NCI-H2107 treated with DMSO at 0.1 percent for 48 hours (cell line): Measurements from ENCODE around the gene PLSCR3.

Experiments
- DNase-seq: peaks from one replicate; lab custom pipeline; 2025; ENCODE audit not compliant: unreplicated experiment; lab: John Stamatoyannopoulos, UW

Gene PLSCR3

DNA sequence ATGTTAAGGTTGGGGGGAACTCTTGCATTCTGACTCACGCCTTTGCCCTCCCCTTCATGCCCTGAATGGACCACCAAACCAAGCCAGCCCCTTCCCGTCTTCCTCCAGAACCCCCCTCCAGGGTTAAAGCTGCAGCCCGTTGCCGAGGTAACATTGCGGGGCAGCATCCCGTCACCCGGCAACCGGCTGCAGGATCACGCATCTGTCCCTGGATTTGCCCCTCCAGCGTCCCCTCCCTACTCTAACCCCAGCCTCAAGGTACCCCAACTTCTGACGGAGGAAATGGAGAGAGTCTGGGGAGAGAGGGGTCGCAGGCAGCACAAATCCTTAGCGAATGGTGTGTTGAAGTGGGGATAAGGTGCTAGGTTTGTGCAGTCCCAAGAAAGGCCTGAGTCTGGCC is 12.8 kb upstream of the PLSCR3 start:
- no peak for DNase-seq

DNA sequence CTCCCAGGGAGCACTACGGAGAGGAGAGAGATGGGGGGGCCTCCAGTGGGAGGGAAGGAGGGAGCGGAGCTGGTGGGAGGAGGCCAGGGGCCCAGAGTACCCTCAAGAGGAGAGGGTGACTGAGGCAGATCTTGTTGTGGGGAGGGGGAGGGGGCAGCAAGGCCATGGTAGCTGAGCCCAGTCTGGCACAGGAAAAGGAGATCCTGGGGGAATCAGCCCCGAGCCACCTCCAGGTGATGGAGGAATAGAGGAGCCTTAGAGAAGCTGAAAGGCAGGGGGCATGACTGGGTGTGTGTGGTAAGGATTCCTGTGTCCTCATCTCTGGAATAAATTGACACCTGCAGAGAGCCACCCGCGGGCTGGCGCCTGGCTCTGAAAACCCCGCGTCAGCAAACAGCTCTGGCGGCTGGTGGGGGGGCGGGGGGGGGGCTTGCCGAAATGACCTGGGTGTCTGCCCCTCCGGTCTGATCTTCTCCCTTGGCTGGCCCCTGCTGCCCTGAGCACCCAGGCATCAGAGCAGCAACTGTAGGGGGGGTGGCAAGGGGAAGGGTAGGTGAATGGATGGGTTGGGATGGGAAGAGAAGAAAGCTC is 12.0 kb upstream of the PLSCR3 start:
- DNase-seq = no peak

DNA sequence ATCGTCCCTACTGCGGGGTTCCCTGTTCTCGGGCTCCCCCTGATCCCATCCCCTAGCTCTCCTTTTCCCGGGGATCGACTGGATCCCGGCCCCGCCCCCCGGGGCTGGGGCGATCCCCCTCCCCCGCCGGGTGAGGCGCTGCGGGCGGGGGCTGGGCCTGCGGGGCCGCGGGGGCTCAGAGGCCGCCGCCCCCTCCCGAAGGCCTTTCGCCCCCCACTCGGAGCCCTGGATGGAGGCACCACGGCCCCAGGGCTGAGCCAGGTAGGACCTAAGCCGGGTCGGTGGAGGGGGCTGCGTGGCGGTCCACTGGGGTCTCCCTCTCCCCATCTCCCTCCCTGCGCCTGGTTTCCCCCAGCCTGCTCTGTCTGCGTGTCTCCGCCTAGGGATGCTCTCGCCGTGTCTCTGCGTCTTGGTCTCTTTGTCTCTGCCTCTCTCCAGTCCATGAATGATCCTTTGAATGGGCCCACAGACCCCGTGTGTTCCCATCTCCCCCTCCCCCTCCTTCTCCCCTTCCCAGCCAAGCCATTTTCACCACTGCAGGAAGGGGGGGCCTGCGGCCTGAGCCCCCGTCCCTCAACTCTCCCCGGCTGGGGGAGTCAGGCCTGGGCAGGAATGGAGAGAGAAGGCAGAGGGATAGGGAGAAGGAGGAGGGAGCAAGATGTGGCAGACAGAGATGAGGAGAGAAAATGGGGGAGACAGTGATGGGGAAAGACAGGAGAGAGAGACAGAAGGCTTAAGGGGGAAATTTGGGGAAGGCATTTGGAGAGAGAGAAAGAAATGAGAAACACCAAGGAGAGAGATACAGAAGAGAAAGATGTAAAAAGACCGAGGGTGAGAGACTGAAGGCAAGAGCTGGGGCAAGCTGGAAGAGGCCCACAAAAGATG is 11.3 kb upstream of the PLSCR3 start:
- no peak for DNase-seq

DNA sequence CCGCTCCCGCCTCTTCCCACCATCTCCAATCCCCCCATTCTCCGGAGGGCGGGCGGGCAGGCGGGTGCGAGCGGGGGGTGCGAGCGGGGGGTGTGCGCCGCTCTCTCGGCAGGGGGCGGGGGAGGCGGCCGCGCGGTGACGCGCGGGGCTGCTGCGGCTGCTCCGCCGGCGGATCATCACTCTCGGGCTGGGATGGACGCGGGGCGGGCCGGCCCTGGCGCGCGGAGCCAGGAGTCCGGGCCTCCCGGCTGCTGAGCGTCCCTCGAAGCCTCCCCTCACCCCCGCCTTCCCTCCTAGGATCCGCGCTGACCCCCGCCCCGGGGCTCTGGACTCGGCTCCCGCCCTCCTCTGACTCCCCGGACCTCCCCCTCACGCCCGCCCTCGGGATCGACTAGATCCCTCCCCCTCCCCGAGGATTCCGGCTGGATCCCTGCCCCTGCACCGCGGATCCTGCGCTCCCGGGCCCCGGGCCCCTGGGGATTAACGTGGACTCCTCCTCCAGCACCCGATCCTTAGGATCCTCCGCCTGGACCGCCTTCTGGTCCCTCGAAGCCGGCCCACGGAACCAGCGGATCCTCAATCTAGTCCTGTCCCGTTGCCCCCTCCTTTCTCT is 10.5 kb upstream of the PLSCR3 start:
- DNase-seq = no peak

DNA sequence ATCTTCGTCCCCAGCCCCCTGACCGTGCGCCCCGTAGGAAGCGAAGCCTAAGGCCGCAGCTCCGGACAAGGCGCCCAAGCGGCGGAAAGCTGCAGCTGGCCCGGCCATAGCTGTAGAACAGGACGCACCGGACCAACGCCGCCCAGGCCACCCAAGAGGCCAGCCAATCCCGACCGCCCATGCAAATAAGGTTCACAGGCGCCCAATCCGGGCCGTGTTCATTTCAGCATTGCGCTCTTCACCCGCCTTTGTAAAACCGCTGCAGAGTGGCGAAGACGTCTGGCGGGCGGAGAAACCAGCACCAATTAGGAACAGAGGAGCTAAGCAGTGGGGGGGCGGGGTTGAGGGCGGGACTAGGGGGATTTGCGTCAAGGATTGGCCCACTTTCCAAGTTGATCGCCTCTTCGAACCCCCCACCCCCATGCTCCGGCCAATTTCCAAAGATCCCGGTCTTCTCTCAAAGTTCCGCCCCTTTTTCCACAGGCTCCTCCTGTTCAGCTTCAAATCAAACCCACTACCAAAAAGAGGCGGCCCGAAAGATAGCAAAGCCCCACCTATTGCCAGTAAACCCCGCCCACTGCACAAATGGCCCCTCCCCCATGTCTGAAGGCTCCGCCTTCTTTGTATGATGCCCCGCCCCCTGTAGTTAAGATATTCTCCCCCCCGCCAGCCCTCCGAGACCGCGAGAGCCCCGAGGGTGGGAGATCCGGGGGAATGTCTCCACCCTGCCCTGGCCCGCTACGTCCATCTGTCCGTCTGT is 9.8 kb upstream of the PLSCR3 start, which contains the start of gene TMEM256:
TMEM256 (minus strand) TSS at position 121 of the 760 bp plus-strand sequence; CDS start at position 108, 13 bp downstream.
- peak; percentile 85 for DNase-seq

DNA sequence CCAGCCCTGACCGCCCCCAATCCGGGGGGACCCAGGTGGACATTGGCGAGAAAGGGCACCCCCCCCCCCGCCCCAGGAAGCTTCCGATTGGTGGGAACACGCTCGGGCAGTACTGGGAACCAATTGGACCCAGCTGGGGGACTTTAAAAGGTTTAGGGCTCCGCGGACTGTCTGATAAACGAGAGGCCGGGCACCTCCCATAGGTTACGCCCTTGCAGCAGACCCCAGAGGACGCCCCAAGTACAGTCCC is 9.3 kb upstream of the PLSCR3 start:
- no peak for DNase-seq

DNA sequence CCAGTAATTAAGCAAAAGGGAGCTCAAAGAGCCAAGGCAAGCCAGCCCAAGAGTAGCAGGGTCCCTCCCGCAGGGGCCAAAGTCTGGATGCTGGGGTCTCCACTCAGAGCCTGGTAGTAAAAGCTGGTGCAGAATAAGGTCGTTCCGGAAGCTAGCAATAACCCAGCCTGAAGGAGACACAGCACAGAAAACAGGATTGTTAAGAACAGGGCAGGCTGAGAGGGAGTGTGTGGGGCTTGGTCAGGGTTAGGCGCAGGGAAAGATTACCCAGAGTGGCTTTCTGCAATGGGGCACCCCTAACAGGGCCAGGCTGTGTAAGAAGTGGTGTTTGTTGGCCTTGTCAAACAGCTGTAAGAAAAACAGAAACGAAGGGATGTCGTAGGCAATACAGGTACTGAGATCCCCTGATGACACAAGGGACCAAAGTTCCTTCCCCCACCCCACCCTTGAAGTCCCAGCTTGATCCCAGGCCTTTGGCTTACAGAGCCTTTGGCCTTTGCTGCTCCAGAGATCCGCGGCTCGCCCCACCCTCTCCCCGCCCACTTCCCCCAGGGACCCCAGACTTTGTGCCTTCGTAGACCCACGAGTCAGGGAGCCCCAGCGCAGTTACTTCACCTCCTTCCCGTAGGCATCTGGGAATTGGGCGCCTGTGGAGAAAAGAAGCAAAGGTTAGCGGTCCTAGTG is 8.9 kb upstream of the PLSCR3 start:
- DNase-seq = no peak

DNA sequence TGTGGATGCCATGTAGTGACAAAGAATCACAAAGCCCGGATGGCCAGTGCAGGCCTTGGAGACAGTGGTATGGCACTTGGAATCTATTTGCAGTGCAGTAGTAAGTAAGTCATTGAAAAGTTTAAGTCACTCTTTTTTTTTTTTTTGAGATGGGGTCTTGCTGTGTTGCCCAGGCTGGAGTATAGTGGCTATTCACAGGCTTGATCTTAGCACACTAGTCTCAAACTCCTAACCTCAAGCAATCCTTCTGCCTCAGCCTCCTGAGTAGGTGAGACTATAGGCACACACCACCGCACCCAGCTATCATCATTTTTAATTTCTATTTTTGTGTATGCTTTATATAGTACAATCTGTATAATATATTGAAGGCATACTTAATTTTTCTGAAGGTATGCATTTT is 4.3 kb upstream of the PLSCR3 start:
- no peak for DNase-seq

DNA sequence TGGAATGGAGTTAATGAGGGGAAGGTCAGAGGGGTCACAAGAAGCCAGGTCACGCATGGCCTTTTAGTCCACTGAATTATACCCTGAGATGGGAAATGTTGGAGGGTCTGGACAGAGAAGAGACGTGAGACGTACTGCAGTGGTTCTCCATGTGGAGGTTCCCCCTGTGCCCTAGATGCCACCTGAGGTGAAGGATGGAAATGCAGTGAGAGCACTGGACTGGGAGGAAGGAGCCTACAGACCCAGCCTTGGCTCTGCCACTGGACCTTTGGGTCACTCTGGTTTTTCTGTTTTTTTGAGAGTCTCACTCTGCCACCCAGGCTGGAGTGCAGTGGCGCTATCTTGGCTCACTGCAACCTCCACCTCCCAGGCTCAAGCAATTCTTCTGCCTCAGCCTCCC is 1.8 kb upstream of the PLSCR3 start:
- no peak for DNase-seq

DNA sequence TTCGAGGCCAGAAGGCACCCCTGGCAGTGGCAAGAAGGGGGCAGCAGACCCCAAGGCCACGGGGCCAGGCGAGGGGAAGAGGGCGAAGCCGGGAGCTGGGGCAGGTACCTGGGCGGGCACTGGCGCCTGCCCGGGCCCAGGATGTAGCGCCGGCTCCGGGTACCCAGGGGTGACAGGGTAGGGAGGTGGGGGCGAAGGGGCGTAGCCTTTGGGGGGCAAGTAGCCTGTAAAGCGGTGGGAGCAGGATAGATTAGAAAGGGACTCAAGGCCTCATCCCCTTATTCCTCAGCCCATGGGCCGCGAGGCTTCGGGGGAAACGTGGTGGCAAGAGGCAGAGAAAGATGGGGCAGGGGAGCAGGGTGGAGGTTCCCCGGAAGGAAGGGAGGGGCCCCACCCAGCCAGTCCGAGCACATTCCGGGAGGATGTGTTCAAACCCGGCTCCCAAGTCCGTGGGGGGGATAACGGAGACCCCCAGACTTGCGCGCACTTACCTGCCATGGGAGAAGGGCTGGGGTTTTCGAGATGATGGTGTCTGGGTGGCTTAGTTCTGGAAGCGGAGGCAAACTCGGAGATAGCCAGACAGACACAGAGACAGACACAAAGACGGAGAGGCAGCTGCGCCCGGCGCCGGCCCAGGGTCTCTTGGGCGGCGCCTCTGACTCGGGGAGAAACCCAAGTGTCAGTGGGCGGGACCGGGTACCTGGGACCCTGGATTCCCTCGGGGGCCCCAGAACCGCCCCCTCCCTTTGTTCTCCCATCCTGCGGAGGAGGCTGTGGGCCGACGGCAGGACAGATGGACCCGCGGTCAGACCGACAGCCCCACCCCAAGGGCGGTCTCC is 493 bp downstream of the PLSCR3 start:
- no peak for DNase-seq

DNA sequence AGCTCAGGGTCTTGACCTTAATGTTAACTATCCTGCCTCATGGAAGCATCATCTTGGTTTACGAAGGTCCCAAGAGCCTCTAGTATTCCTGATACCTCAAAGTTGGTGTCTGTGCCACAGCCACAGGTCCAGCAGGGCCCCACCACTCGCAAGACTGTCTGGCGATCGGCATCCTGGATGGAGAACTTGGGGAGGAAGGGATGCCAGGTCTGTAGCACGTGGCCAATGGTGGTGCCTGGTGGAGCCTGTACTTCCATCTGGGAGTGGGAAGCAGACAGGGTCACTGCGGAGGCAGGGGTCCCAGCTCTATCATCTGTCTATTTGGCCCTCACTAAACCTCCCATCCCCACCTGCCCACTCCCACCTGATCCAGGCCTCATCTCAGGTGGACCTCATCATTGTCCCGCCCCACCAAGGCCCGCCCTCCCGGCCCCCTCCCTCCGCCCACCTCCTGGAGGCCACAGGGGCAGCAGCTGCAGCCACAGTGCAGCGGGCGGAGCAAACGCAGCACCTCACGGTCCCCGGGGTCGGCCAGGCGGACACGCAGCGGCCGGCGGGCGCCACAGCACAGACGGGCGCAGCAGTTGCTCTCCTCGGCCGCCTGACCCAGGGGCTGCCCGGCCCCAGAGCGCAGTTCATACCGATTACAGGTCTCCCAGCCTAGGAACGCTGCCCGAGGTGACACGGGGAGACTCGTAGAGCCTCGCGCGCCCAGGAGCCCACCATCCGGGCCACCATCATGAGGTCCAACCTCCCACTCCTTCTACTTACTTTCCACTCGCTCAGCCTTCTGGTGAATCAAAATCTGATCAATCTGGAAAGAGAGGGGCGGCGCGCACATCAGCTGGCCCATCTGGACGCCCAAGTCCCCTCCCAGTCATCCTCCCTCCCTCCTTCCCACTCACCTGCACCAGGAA is 1.4 kb downstream of the PLSCR3 start:
- no peak for DNase-seq

DNA sequence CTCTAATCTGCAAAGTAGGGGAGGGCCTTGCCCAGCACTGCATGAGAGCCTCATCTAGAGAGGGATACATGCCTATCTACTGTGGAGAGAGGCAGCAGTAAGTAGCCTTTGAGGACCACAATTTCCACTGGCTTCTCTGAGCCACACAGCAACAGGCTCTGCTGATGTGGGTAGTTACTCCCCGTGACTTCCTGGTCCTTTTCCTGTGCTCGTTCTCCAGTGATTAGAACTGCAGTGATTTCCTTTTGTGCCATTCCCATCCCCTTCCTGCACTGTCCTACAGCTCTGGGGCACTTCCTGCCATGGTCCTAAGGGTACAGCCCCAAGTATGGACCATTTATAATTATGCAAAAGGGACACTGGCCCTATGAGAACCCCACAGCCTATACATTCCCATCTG is 3.0 kb downstream of the PLSCR3 start:
- DNase-seq = no peak

DNA sequence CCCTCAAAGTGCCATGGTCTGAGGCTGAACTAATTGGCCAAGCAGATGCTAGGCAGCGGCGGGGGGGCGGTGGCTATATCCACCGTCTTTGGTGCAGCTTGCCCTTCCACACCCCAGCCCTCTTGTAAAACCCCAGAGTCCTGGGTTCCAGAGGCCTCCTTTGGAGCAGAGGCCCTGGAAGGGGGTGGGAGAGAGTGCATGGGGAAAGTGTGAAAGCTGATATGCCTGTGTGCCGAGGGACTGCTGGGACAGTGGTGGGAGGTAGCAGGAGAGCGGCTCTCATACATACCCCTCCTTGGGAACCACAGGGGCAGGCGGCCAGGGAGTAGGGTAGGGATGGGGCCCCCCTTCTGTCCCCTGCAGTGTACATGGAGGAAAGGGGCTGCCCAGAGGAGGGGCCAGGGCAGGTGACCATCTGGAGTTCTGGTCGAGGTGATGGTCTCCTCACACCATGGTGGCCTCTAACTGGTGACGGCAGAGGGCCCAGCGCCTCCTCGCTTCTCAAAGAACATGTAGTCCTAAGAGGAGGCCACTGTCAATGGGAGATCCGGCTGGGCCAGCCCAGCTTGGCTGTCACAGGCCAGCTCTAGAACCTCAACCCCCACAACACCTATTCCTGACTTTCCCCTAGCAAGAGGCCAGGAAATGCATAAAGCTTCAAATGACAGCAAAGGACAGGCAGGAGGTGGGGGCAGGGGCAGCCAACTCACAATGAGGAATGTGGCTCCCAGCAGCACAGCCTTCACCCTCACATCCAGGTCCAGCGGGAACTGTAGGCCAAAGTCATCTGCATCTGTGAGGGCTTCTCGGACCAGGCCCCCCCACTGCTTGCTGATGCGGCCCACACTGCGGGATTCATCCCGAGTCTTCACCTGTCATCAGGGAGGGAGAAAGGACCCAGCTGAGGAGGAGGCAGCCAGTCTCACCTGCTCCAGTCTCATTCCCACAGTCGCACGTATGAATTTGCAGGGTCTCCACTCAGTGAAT is 4.1 kb downstream of the PLSCR3 start:
- no peak for DNase-seq

DNA sequence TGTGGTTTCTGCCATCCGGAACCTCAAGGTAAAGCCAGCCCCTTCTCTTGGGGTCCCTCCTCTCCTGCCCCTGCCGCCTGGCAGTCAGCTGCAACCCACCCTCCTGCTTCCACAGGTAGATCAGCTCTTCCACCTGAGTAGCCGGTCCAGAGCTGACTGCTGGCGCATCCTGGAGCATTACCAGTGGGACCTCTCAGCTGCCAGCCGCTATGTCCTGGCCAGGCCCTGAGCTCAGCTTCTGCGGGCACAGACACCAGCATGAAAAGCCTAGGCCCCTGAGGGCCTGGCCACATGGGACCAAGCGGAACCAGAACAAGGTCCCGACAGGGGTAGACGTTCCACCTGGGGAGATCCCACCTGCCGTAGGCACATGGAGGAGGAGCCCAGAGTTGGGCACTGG is 5.5 kb downstream of the PLSCR3 start:
- DNase-seq = no peak

DNA sequence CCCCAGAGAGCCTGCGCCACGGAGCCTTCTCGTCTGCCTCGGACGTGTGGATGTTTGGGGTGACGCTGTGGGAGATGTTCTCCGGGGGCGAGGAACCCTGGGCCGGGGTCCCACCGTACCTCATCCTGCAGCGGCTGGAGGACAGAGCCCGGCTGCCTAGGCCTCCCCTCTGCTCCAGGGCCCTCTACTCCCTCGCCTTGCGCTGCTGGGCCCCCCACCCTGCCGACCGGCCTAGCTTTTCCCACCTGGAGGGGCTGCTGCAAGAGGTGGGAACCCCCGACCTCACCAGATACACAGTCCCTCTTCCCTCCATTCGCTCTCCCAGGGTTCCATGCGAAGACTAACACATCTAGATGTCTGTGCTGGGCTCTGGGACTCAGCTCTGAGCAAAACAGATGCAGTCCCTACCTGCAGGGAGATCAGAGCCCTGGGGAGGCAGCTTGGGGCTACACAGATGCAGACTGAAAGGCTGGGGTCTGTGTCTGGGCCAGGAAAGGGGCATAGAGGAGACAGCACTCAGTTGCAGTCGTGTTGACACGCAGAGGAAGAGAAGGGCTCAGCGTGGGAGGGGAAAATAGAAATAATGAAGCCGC is 9.7 kb downstream of the PLSCR3 start:
- no peak for DNase-seq

DNA sequence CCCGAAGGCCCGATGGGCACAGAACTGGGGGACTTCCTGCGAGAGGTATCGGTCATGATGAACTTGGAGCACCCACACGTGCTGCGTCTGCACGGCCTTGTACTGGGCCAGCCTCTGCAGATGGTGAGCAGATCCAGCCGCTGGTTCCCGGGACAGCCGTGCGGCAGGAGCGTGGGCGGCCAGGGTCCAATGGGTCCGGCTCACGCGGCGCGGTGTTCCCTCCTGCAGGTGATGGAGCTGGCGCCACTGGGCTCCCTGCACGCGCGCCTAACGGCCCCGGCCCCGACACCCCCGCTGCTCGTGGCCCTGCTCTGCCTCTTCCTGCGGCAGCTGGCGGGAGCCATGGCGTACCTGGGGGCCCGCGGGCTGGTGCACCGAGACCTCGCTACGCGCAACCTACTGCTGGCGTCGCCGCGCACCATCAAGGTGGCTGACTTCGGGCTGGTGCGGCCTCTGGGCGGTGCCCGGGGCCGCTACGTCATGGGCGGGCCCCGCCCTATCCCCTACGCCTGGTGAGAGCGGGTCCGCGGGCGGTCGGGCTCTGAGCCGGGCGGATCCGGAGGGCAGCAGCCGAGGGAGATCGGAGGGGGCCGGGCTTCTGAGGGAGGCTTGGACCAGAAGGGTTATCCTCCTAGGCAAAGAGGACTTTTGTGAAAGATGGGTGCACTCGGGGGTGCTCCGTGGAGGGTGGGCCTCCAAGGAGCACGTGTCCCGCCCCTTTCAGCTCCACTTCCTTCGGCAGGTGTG is 10.4 kb downstream of the PLSCR3 start:
- no peak for DNase-seq

DNA sequence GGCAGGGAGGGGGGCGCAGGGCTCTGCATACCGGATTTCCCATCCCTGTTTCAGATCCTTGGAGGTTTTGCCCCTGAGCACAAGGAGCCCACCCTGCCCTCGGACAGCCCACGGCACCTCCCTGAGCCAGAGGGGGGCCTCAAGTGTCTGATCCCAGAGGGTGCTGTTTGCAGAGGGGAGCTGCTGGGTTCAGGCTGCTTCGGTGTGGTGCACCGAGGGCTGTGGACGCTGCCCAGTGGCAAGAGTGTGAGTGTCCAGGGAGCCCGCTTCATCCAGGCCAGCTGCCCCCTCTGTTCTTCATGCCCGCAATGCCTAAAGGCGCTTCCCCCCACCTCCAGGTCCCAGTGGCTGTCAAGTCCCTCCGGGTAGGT is 11.0 kb downstream of the PLSCR3 start:
- DNase-seq = no peak
